SK-N-SH (cell line): Measurements from ENCODE around the gene ST6GALNAC5. TPM values are rescaled to one million over a fixed set of nuclear protein-coding genes. Genes with fewer than 3 reads are reported as not detected.

Experiments used
- CTCF ChIA-PET: fragments of 300-600, 350-600 bp; formaldehyde crosslinking; extraction: SDS; loops from one replicate; lab custom pipeline; 2021; lab: Yijun Ruan, JAX
- POLR2A ChIA-PET: fragments of 350-600 bp; sonication (Branson Sonifier 250); formaldehyde crosslinking; extraction: SDS; loops from one replicate; lab custom pipeline; 2020; ENCODE audit warnings: antibody characterized with exemption, inconsistent platforms; lab: Yijun Ruan, JAX
- DNase-seq: peaks from one replicate; pipeline ENCODE4 v3.0.0; 2012
- H2AFZ ChIP-seq: fragments of 200-600 bp; sonication (generic); 2 replicates; pipeline ENCODE4 v1.8.1; 2016; ENCODE audit warnings: antibody characterized with exemption, mild to moderate bottlenecking, low read depth
- H3F3A ChIP-seq: fragments of 200-600 bp; sonication (generic); replicated peaks from 2 replicates; pipeline ENCODE3; 2016; ENCODE audit warnings: antibody characterized with exemption, mild to moderate bottlenecking; ENCODE audit not compliant: insufficient read depth
- H3K27ac ChIP-seq, 2 experiments: fragments of 200-500 bp in 1 of 2; fragments of 200-600 bp in 1 of 2; sonication (Bioruptor generic) in 1 of 2; sonication (generic), shearing (Covaris generic) in 1 of 2; 2 replicates each; pipeline versions ENCODE4 v1.5.1 to v1.6.1; 2014 to 2016; ENCODE audit warnings: low read depth in 2 of 2, inconsistent platforms in 1 of 2, low read length in 1 of 2, mild to moderate bottlenecking in 1 of 2, mixed read lengths in 1 of 2
- H3K27me3 ChIP-seq: fragments of 200-600 bp; sonication (generic), shearing (Covaris generic); 2 replicates; pipeline ENCODE4 v1.6.1; 2016; ENCODE audit warnings: mixed run types; ENCODE audit not compliant: insufficient read depth
- H3K36me3 ChIP-seq, 2 experiments: fragments of 200-500 bp in 1 of 2; fragments of 200-600 bp in 1 of 2; sonication (Bioruptor generic) in 1 of 2; sonication (generic) in 1 of 2; replicated peaks in 1 of 2; 2 replicates each; pipeline versions ENCODE3 to v1.5.1; 2014 to 2016; ENCODE audit warnings: low read length in 1 of 2, mild to moderate bottlenecking in 1 of 2; ENCODE audit not compliant: insufficient read depth in 2 of 2, control insufficient read depth in 1 of 2
- H3K4me1 ChIP-seq, 2 experiments: fragments of 200-500 bp in 1 of 2; fragments of 200-600 bp in 1 of 2; sonication (Bioruptor generic) in 1 of 2; sonication (generic), shearing (Covaris generic) in 1 of 2; 2 replicates each; pipeline versions ENCODE4 v1.5.1 to v1.6.1; 2014 to 2016; ENCODE audit warnings: low read depth in 1 of 2, low read length in 1 of 2, mixed run types in 1 of 2; ENCODE audit not compliant: insufficient read depth in 2 of 2, control insufficient read depth in 1 of 2
- H3K4me2 ChIP-seq: fragments of 200-600 bp; sonication (generic), shearing (Covaris generic); 2 replicates; pipeline ENCODE4 v1.6.1; 2017; ENCODE audit warnings: mixed run types
- H3K4me3 ChIP-seq, 2 experiments: fragments of 200-500 bp in 1 of 2; fragments of 200-600 bp in 1 of 2; sonication (Bioruptor generic) in 1 of 2; sonication (generic), shearing (Covaris generic) in 1 of 2; 2 replicates each; pipeline versions ENCODE4 v1.5.1 to v1.8.1; 2014 to 2016; ENCODE audit warnings: low read depth in 2 of 2, inconsistent platforms in 1 of 2, low read length in 1 of 2, mild to moderate bottlenecking in 1 of 2, mixed read lengths in 1 of 2, moderate library complexity in 1 of 2
- H3K79me2 ChIP-seq: fragments of 200-600 bp; sonication (generic); 2 replicates; pipeline ENCODE4 v1.8.1; 2017; ENCODE audit warnings: mild to moderate bottlenecking; ENCODE audit not compliant: insufficient read depth
- H3K9ac ChIP-seq: fragments of 200-600 bp; sonication (generic); 2 replicates; pipeline ENCODE4 v1.6.1; 2017; ENCODE audit warnings: mixed run types
- H3K9me2 ChIP-seq: fragments of 200-600 bp; sonication (generic); 2 replicates; pipeline ENCODE4 v1.6.1; 2017; ENCODE audit warnings: mixed run types
- H3K9me3 ChIP-seq: fragments of 200-600 bp; sonication (generic); 2 replicates; pipeline ENCODE4 v1.6.1; 2017; ENCODE audit warnings: mixed run types, mild to moderate bottlenecking, moderate library complexity
- H4K20me1 ChIP-seq: fragments of 200-600 bp; sonication (generic); 2 replicates; pipeline ENCODE4 v1.6.1; 2017; ENCODE audit warnings: mild to moderate bottlenecking, mixed run types; ENCODE audit not compliant: insufficient read depth
- CHD2 ChIP-seq: fragments of 150-350 bp; IDR thresholded peaks from 2 replicates; pipeline ENCODE4 v1.6.1; 2018; ENCODE audit warnings: low read length; ENCODE audit not compliant: partially characterized antibody
- EP300 ChIP-seq, 2 experiments: IDR thresholded peaks; 2 replicates each; pipeline versions ENCODE4 v1.4.0 to v1.6.1; 2012; ENCODE audit warnings: borderline replicate concordance in 1 of 2, low read depth in 1 of 2, low read length in 1 of 2
- EZH2phosphoT487 ChIP-seq: fragments of 200-600 bp; sonication (generic); IDR thresholded peaks from 2 replicates; pipeline ENCODE4 v1.6.1; 2017; ENCODE audit warnings: low read depth, mixed run types, mild to moderate bottlenecking, antibody characterized with exemption, moderate library complexity, borderline replicate concordance
- GATA2 ChIP-seq: sonication (generic); formaldehyde crosslinking; IDR thresholded peaks from 2 replicates; pipeline ENCODE4 v1.5.0; 2020; ENCODE audit warnings: mild to moderate bottlenecking, missing genetic modification reagents
- MXI1 ChIP-seq: IDR thresholded peaks from 2 replicates; pipeline ENCODE4 v1.6.1; 2012; ENCODE audit warnings: mild to moderate bottlenecking, low read depth, low read length, improper control_type of control experiment
- NRF1 ChIP-seq: IDR thresholded peaks from 2 replicates; pipeline ENCODE4 v1.6.1; 2012; ENCODE audit warnings: low read depth, mild to moderate bottlenecking, low read length
- PBX3 ChIP-seq: IDR thresholded peaks from 2 replicates; pipeline ENCODE4; 2012
- RCOR1 ChIP-seq: fragments of 150-350 bp; IDR thresholded peaks from 2 replicates; pipeline ENCODE4 v1.6.1; 2017; ENCODE audit warnings: antibody characterized with exemption, low read length
- SMC3 ChIP-seq: IDR thresholded peaks from 2 replicates; pipeline ENCODE4 v1.6.1; 2012; ENCODE audit warnings: low read depth, low read length, improper control_type of control experiment
- TAF1 ChIP-seq: IDR thresholded peaks from 2 replicates; pipeline ENCODE4 v1.6.1; 2012; ENCODE audit warnings: low read depth, mild to moderate bottlenecking, low read length, moderate library complexity, borderline replicate concordance
- TEAD4 ChIP-seq: IDR thresholded peaks from 2 replicates; pipeline ENCODE4 v1.4.0; 2012; ENCODE audit warnings: mild to moderate bottlenecking, borderline replicate concordance; ENCODE audit not compliant: insufficient read depth
- YY1 ChIP-seq: IDR thresholded peaks from 2 replicates; pipeline ENCODE4 v1.4.0; 2012; ENCODE audit warnings: low read depth, mild to moderate bottlenecking
- WGBS: methylation state at CpG from one replicate; pipeline ENCODE4 v1.1.6; 2017; ENCODE audit warnings: low lambda C conversion rate; 5-methylcytosine and 5-hydroxymethylcytosine counted together
- polyA plus RNA-seq, 3 experiments: library from polyadenylated mRNA; depleted of rRNA; stranded (reverse); fragments of >200 nt; gene quantifications; 2 replicates each; pipeline ENCODE4 v1.2.3, GENCODE V29; 2012
- TF ChIP-seq, protein P1 (sequence below): fragments of 200-600 bp; sonication (generic); IDR thresholded peaks from 2 replicates; pipeline ENCODE4 v1.6.1; 2017; ENCODE audit warnings: antibody characterized with exemption, mild to moderate bottlenecking, moderate library complexity
- TF ChIP-seq, protein P2 (sequence below): fragments of 150-350 bp; IDR thresholded peaks from 2 replicates; pipeline ENCODE4 v1.6.1; 2016; ENCODE audit warnings: mild to moderate bottlenecking, low read depth, low read length

Gene ST6GALNAC5
- polyA plus RNA-seq, 1 of the 3 experiments (the other 2 are of a cell fraction), result 10.6 TPM

GRCh38 chr1:77047978-77048614 lies 180.8 kb downstream of the ST6GALNAC5 start:
- 77% methylated on average over 3 of the region's 3 CpGs for WGBS
- Histone ChIP-seq H3F3A (no peaks in the 10 kb centered on the region), H3K9ac (no peak overlapping the region), H3K4me3 (no peak overlapping the region), H3K9me2 (no peaks in the 10 kb centered on the region), H3K27me3 (no peaks in the 10 kb centered on the region), H3K79me2 (no peaks in the 10 kb centered on the region), H3K27ac (no peak overlapping the region), H3K9me3 (no peaks in the 10 kb centered on the region)
- DNase-seq, result no peak
- POLR2A ChIA-PET, result no interaction called here
- no peak for TF ChIP-seq SMC3
- TF ChIP-seq, protein P1, sequence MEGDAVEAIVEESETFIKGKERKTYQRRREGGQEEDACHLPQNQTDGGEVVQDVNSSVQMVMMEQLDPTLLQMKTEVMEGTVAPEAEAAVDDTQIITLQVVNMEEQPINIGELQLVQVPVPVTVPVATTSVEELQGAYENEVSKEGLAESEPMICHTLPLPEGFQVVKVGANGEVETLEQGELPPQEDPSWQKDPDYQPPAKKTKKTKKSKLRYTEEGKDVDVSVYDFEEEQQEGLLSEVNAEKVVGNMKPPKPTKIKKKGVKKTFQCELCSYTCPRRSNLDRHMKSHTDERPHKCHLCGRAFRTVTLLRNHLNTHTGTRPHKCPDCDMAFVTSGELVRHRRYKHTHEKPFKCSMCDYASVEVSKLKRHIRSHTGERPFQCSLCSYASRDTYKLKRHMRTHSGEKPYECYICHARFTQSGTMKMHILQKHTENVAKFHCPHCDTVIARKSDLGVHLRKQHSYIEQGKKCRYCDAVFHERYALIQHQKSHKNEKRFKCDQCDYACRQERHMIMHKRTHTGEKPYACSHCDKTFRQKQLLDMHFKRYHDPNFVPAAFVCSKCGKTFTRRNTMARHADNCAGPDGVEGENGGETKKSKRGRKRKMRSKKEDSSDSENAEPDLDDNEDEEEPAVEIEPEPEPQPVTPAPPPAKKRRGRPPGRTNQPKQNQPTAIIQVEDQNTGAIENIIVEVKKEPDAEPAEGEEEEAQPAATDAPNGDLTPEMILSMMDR, result no peak
- no peak for TF ChIP-seq PBX3
- TF ChIP-seq, protein P2, sequence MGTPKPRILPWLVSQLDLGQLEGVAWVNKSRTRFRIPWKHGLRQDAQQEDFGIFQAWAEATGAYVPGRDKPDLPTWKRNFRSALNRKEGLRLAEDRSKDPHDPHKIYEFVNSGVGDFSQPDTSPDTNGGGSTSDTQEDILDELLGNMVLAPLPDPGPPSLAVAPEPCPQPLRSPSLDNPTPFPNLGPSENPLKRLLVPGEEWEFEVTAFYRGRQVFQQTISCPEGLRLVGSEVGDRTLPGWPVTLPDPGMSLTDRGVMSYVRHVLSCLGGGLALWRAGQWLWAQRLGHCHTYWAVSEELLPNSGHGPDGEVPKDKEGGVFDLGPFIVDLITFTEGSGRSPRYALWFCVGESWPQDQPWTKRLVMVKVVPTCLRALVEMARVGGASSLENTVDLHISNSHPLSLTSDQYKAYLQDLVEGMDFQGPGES, result no peak
- no peak for TF ChIP-seq RCOR1
- TF ChIP-seq NRF1, result no peak
- no peak for TF ChIP-seq EZH2phosphoT487
- no peak for TF ChIP-seq TEAD4
- TF ChIP-seq YY1, result no peak
- no peak for TF ChIP-seq EP300 (IDR thresholded peaks at IDR 0.05; ENCODE audit: borderline replicate concordance in 1 of 2, low read depth in 1 of 2, low read length in 1 of 2)
- no peak for TF ChIP-seq GATA2 (CRISPR knock-in tag)
- TF ChIP-seq MXI1, result no peak
- TF ChIP-seq CHD2, result no peak
- no peak for TF ChIP-seq TAF1
- TF ChIP-seq, all 33 proteins: peak for 0
- Histone ChIP-seq H2AFZ (no peak overlapping the region), H3K4me2 (no peak overlapping the region), H3K36me3 (no peaks in the 10 kb centered on the region), H3K4me1 (peaks cover 0 to 10% of the 10 kb centered on the region in 2 experiments; a peak in 2 of 4 replicates), H4K20me1 (no peaks in the 10 kb centered on the region)
- CTCF ChIA-PET, result interaction anchor here (1.1 kb wide), 1 partner anchor 10 kb away, joined by 3 read pairs; no protein-coding TSS in a partner anchor
